ENCODE results near the gene GSE1. TPM values are rescaled to one million over a fixed set of nuclear protein-coding genes. Genes with fewer than 3 reads are reported as not detected.

The GSE1 gene
- total and polyA plus RNA-seq, 2 of the 13 experiments (the other 11 are each of a cell fraction or from before 2014, with no cell fraction given), result 16.1 to 31.2 TPM

- TF ChIP-seq ZNF800 (CRISPR knock-in tag; IDR thresholded peaks at IDR 0.05) (peak; percentile 71), KMT2B (CRISPR knock-in tag; IDR thresholded peaks at IDR 0.05) (no peak), ARID2 (CRISPR knock-in tag; IDR thresholded peaks at IDR 0.05; ENCODE audit: borderline replicate concordance) (peak; percentile 48; the same call in 1 of the 2 replicates), MBD4 (IDR thresholded peaks at IDR 0.05; ENCODE audit: borderline replicate concordance, low read length) (no peak), SETDB1 (CRISPR knock-in tag; IDR thresholded peaks at IDR 0.05; ENCODE audit: borderline replicate concordance) (no peak), POLR2AphosphoS2 (IDR thresholded peaks at IDR 0.05; ENCODE audit: low read depth, low read length) (no peak), PRPF4 (IDR thresholded peaks at IDR 0.05; ENCODE audit: low read depth, low read length, poor library complexity, severe bottlenecking) (no peak), MXD3 (CRISPR knock-in tag; IDR thresholded peaks at IDR 0.05) (0 out of 2 replicates have a peak, but pooled peaks have one; percentile 28), TP53 (CRISPR knock-in tag; conservative IDR thresholded peaks at IDR 0.05) (no peak), ZBTB38 (CRISPR knock-in tag; IDR thresholded peaks at IDR 0.05) (no peak), MAX (IDR thresholded peaks at IDR 0.05) (peak; percentile 49; the same call in 1 of the 2 replicates), ZSCAN20 (CRISPR knock-in tag; IDR thresholded peaks at IDR 0.05; ENCODE audit: borderline replicate concordance) (no peak), ZNF747 (CRISPR knock-in tag; IDR thresholded peaks at IDR 0.05; ENCODE audit: borderline replicate concordance) (0 out of 2 replicates have a peak, but pooled peaks have one; percentile 17), DNMT3B (CRISPR knock-in tag; conservative IDR thresholded peaks at IDR 0.05) (no peak), SAFB2 (CRISPR knock-in tag; IDR thresholded peaks at IDR 0.05; ENCODE audit: borderline replicate concordance, low read depth) (peak; percentile 62; the same call in 1 of the 2 replicates), MYPOP (CRISPR knock-in tag; IDR thresholded peaks at IDR 0.05) (no peak), HINFP (CRISPR knock-in tag; IDR thresholded peaks at IDR 0.05; ENCODE audit: low read depth) (peak; percentile 26; the same call in 1 of the 2 replicates), PHF8 (CRISPR knock-in tag; IDR thresholded peaks at IDR 0.05) (no peak), RAD51 (IDR thresholded peaks at IDR 0.05; ENCODE audit: borderline replicate concordance) (no peak), ZSCAN5A (CRISPR knock-in tag; IDR thresholded peaks at IDR 0.05; ENCODE audit: borderline replicate concordance) (no peak), E2F5 (CRISPR knock-in tag; conservative IDR thresholded peaks at IDR 0.05) (no peak), YY1 (IDR thresholded peaks at IDR 0.05; ENCODE audit: insufficient read depth, insufficient replicate concordance, low read depth, low read length) (peak; percentile 41)
Measured at GRCh38 chr16:85621698-85622428, 8.7 kb downstream of the GSE1 start (continued).
